Tibial nerve (tissue), 4 donors: Measurements from ENCODE around the gene BTN1A1. TPM values are rescaled to one million over a fixed set of nuclear protein-coding genes. Genes with fewer than 3 reads are reported as not detected.

ENCODE experiments used
- DNase-seq, 2 donors: peaks; one replicate each; pipeline ENCODE4 v3.0.0-alpha.2; 2019; ENCODE audit warnings: low spot score in 2 of 2
- H3K27ac ChIP-seq, 4 donors: fragments of 200-600 bp; sonication (generic) in 3 of 4; one replicate each; pipeline ENCODE4 v1.5.1; 2017 to 2019; ENCODE audit warnings: mild to moderate bottlenecking in 1 of 4
- H3K27me3 ChIP-seq, 2 donors: fragments of 200-600 bp; sonication (generic) in 1 of 2; one replicate each; pipeline versions ENCODE4 v1.5.1 to v1.6.0; 2017 to 2019
- H3K36me3 ChIP-seq, 3 donors: fragments of 200-600 bp; sonication (generic); one replicate each; pipeline ENCODE4 v1.5.1; 2018 to 2019
- H3K4me1 ChIP-seq, 4 donors: fragments of 200-600 bp; sonication (generic) in 3 of 4; one replicate each; pipeline ENCODE4 v1.5.1; 2017 to 2019
- H3K4me3 ChIP-seq, 4 donors: fragments of 200-600 bp; sonication (generic) in 3 of 4; one replicate each; pipeline ENCODE4 v1.5.1; 2017 to 2019; ENCODE audit warnings: mild to moderate bottlenecking in 1 of 4, moderate library complexity in 1 of 4
- H3K9me3 ChIP-seq, 4 donors: fragments of 200-600 bp; sonication (generic) in 3 of 4; one replicate each; pipeline ENCODE4 v1.5.1; 2017 to 2019
- CTCF ChIP-seq, 5 experiments: fragments of 200-600 bp in 3 of 5; fragments of 450-650 bp in 2 of 5; sonication (generic) in 3 of 5; IDR thresholded peaks; one replicate each; pipeline ENCODE4 v1.5.1; 2016 to 2019; ENCODE audit warnings: antibody characterized with exemption in 5 of 5, mild to moderate bottlenecking in 3 of 5, moderate library complexity in 2 of 5
- EP300 ChIP-seq, 2 donors: sonication (generic); formaldehyde crosslinking; IDR thresholded peaks; one replicate each; pipeline ENCODE4 v1.6.1; 2017; ENCODE audit warnings: antibody characterized with exemption in 2 of 2, mild to moderate bottlenecking in 1 of 2
- POLR2A ChIP-seq, 2 donors: fragments of 450-650 bp; IDR thresholded peaks; one replicate each; pipeline ENCODE4 v1.6.1; 2017; ENCODE audit warnings: antibody characterized with exemption in 2 of 2, mild to moderate bottlenecking in 2 of 2, moderate library complexity in 2 of 2
- WGBS, 2 donors: methylation state at CpG; one replicate each; pipeline ENCODE4 v1.1.5; 2018; 5-methylcytosine and 5-hydroxymethylcytosine counted together
- total RNA-seq, 4 donors: library from RNA; depleted of rRNA; stranded (reverse); fragments of >200 nt; gene quantifications; one replicate each; pipeline ENCODE4 v1.1.0, GENCODE V29; 2016

Gene BTN1A1
- total RNA-seq, 4 donors from 2014 or later = not detected

- Histone ChIP-seq H3K4me3 (no peak overlapping the region), H3K27ac (no peak overlapping the region), H3K36me3 (no peaks in the 10 kb centered on the region), H3K27me3 (no peaks in the 10 kb centered on the region), H3K4me1 (no peaks in the 10 kb centered on the region), H3K9me3 (peaks cover 0 to 11% (median 0%) of the 10 kb centered on the region in 4 donors)
- no peak for DNase-seq
- TF ChIP-seq POLR2A (IDR thresholded peaks at IDR 0.05) = no peak
- WGBS, 2 donors = 80 to 84% methylated on average over 5 of the region's 5 CpGs
Observed at GRCh38 chr6:26491604-26492003, 8.5 kb upstream of the BTN1A1 start.

- Histone ChIP-seq H3K36me3 (no peaks in the 10 kb centered on the region), H3K4me3 (no peak overlapping the region), H3K27ac (no peak overlapping the region), H3K9me3 (peaks cover 0 to under 1% (median 0%) of the 10 kb centered on the region in 4 donors), H3K4me1 (no peaks in the 10 kb centered on the region), H3K27me3 (no peaks in the 10 kb centered on the region)
- 65 to 82% methylated on average over 2 of the region's 2 CpGs for WGBS, 2 donors
- TF ChIP-seq POLR2A (IDR thresholded peaks at IDR 0.05) = no peak
- TF ChIP-seq EP300 (IDR thresholded peaks at IDR 0.05) = no peak
- no peak for TF ChIP-seq CTCF (IDR thresholded peaks at IDR 0.05)
- no peak for DNase-seq
Observed at GRCh38 chr6:26493258-26493657, 6.8 kb upstream of the BTN1A1 start.

- H3K4me1 ChIP-seq = no peaks in the 10 kb centered on the region
- DNase-seq = no peak
- 61 to 70% methylated on average over 3 of the region's 3 CpGs for WGBS, 2 donors
Observed at GRCh38 chr6:26494117-26494516, 6.0 kb upstream of the BTN1A1 start.

GRCh38 chr6:26495281-26495680, 4.8 kb upstream of the BTN1A1 start:
- Histone ChIP-seq H3K4me3 (no peak overlapping the region), H3K27ac (no peak overlapping the region), H3K27me3 (peaks cover 0 to 4% of the 10 kb centered on the region in 2 donors), H3K4me1 (no peaks in the 10 kb centered on the region), H3K36me3 (no peaks in the 10 kb centered on the region), H3K9me3 (no peaks in the 10 kb centered on the region)
- DNase-seq = no peak
- TF ChIP-seq POLR2A (IDR thresholded peaks at IDR 0.05) (no peak), EP300 (IDR thresholded peaks at IDR 0.05) (no peak), CTCF (IDR thresholded peaks at IDR 0.05) (no peak)
- WGBS, 2 donors = 70 to 82% methylated on average over 1 of the region's 1 CpG

More at GRCh38 chr6:26494117-26494516, 6.0 kb upstream of the BTN1A1 start:
- no peak for TF ChIP-seq EP300 (IDR thresholded peaks at IDR 0.05)
- H3K9me3 ChIP-seq = no peaks in the 10 kb centered on the region
- no peaks in the 10 kb centered on the region for H3K36me3 ChIP-seq
- no peak overlapping the region for H3K4me3 ChIP-seq
- no peaks in the 10 kb centered on the region for H3K27me3 ChIP-seq
- no peak overlapping the region for H3K27ac ChIP-seq

GRCh38 chr6:26497610-26498009, 2.5 kb upstream of the BTN1A1 start:
- DNase-seq = no peak
- no peak overlapping the region for H3K27ac ChIP-seq
- H3K9me3 ChIP-seq = no peaks in the 10 kb centered on the region
- H3K4me1 ChIP-seq = peaks cover 0 to 12% (median 4%) of the 10 kb centered on the region in 4 donors
- WGBS, 2 donors = 72 to 90% methylated on average over 4 of the region's 4 CpGs
- H3K27me3 ChIP-seq = peaks cover 0 to 26% of the 10 kb centered on the region in 2 donors
- no peaks in the 10 kb centered on the region for H3K36me3 ChIP-seq
- TF ChIP-seq POLR2A (IDR thresholded peaks at IDR 0.05) = no peak
- TF ChIP-seq CTCF (IDR thresholded peaks at IDR 0.05) = no peak
- no peak for TF ChIP-seq EP300 (IDR thresholded peaks at IDR 0.05)
- no peak overlapping the region for H3K4me3 ChIP-seq

- peaks cover 0 to 40% of the 10 kb centered on the region in 2 donors for H3K27me3 ChIP-seq
- no peak overlapping the region for H3K27ac ChIP-seq
- peaks cover 0 to 12% (median 4%) of the 10 kb centered on the region in 4 donors for H3K4me1 ChIP-seq
- H3K36me3 ChIP-seq = no peaks in the 10 kb centered on the region
- WGBS, 2 donors = 7 to 13% methylated on average over 24 to 44 of the region's 49 CpGs
- no peaks in the 10 kb centered on the region for H3K9me3 ChIP-seq
- peak overlapping the region; percentile 17 to 45 (median 33) for H3K4me3 ChIP-seq
- DNase-seq = no peak
- TF ChIP-seq EP300 (IDR thresholded peaks at IDR 0.05) (no peak), CTCF (IDR thresholded peaks at IDR 0.05) (no peak), POLR2A (IDR thresholded peaks at IDR 0.05) (no peak)
Observed at GRCh38 chr6:26501482-26501986, 1.4 kb downstream of the BTN1A1 start.
